C4-2B (cell line): Measurements from ENCODE around the gene SLC39A8.

Experiments
- CTCF ChIP-seq: fragments of 450-650 bp; conservative IDR thresholded peaks from 2 replicates; pipeline ENCODE4 v1.5.1; 2017; ENCODE audit warnings: mild to moderate bottlenecking
- ZFX ChIP-seq: fragments of 450-650 bp; IDR thresholded peaks from 2 replicates; pipeline ENCODE4 v1.6.1; 2017

- TF ChIP-seq CTCF (no peak), ZFX (no peak)
Measured at GRCh38 chr4:102392033-102392744, 46.9 kb upstream of the SLC39A8 start.
